Urinary bladder (tissue), 4 donors: ENCODE data around the gene LAMC3. TPM values are rescaled to one million over a fixed set of nuclear protein-coding genes. Genes with fewer than 3 reads are reported as not detected.

ENCODE experiments used
- DNase-seq: peaks from one replicate; pipeline ENCODE4 v3.0.0-alpha.2; 2015; ENCODE audit errors: extremely low spot score
- H3K27ac ChIP-seq: one replicate; pipeline ENCODE4 v1.5.1; 2013; ENCODE audit warnings: low read depth, mild to moderate bottlenecking, moderate library complexity
- H3K36me3 ChIP-seq: one replicate; pipeline ENCODE4 v1.6.1; 2013; ENCODE audit warnings: mild to moderate bottlenecking, moderate library complexity; ENCODE audit not compliant: insufficient read depth
- H3K4me1 ChIP-seq: one replicate; pipeline ENCODE4 v1.6.1; 2013; ENCODE audit warnings: mild to moderate bottlenecking, moderate library complexity; ENCODE audit not compliant: insufficient read depth
- H3K4me3 ChIP-seq: one replicate; pipeline ENCODE4 v1.5.1; 2013; ENCODE audit warnings: low read depth, low read length
- WGBS: extraction: QIAGEN DNeasy Blood & Tissue Kit; methylation state at CpG from one replicate; pipeline ENCODE4 v1.1.7; 2013; 5-methylcytosine and 5-hydroxymethylcytosine counted together
- polyA plus RNA-seq: library from polyadenylated mRNA; stranded (reverse); fragments of 200-250 nt; gene quantifications from one replicate; pipeline ENCODE4 v1.2.3, GENCODE V29; 2013
- total RNA-seq: library from RNA; depleted of rRNA; stranded (reverse); fragments of >200 nt; gene quantifications from one replicate; pipeline ENCODE4 v1.2.3, GENCODE V29; 2014
- donor health status: healthy with polysubstance abuse.
- donor health status: healthy.

Gene LAMC3
- total and polyA plus RNA-seq, 2 donors = 12.2 to 37.1 TPM

GRCh38 chr9:131076347-131077195 is 67.6 kb downstream of the LAMC3 start:
- Histone ChIP-seq H3K4me1 (no peaks in the 10 kb centered on the region), H3K27ac (no peak overlapping the region), H3K36me3 (no peaks in the 10 kb centered on the region), H3K4me3 (no peak overlapping the region)
- 81% methylated on average over 15 of the region's 15 CpGs for WGBS
- no peak for DNase-seq

- no peak for DNase-seq
- WGBS = 87% methylated on average over 17 of the region's 17 CpGs
- H3K27ac ChIP-seq = no peak overlapping the region
- no peaks in the 10 kb centered on the region for H3K4me1 ChIP-seq
- H3K36me3 ChIP-seq = no peaks in the 10 kb centered on the region
- H3K4me3 ChIP-seq = no peak overlapping the region
Observed at GRCh38 chr9:131078427-131079366, 69.7 kb downstream of the LAMC3 start.

DNA sequence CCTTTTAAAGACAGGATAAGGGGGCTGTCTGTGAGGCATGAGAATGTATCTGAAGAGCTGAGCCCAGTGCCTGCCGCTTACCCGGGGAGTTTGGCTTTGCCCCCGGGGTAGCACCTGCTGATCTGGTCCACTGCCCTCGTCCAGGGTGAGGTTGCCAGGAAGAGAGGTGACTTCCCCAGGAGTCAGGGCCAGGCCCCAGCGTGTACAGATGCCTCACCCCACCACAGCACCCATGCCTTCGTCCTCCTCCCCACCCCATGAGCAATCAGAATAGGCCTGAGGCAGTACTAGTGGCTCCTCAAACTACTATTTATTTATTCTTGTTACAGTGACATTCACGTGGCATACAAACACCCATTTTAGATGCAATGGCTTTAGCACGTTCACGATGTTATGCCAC is 71.6 kb downstream of the LAMC3 start:
- Histone ChIP-seq H3K4me1 (no peaks in the 10 kb centered on the region), H3K27ac (no peak overlapping the region), H3K4me3 (no peak overlapping the region), H3K36me3 (no peaks in the 10 kb centered on the region)
- 84% methylated on average over 9 of the region's 9 CpGs for WGBS
- DNase-seq = no peak

DNA sequence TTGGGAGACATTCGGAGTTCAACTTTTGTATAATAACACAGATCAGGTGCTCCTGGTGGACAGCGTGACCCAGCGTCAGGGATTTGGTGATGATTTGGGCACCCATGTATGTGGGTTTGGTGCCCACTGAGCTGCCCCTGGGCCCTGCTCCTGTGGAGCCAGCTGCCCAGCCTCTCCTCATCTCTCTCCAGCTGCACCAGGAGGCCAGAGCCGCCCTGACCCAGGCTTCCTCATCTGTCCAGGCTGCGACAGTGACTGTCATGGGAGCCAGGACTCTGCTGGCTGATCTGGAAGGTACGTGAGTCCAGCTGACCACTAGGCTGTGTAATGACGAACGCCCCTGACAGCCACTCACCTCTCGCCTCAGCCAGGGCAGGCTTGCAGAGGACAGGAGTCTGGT is 72.9 kb downstream of the LAMC3 start:
- no peak for DNase-seq
- Histone ChIP-seq H3K4me3 (no peak overlapping the region), H3K27ac (no peak overlapping the region), H3K36me3 (no peaks in the 10 kb centered on the region), H3K4me1 (no peaks in the 10 kb centered on the region)
- WGBS = 91% methylated on average over 9 of the region's 9 CpGs

DNA sequence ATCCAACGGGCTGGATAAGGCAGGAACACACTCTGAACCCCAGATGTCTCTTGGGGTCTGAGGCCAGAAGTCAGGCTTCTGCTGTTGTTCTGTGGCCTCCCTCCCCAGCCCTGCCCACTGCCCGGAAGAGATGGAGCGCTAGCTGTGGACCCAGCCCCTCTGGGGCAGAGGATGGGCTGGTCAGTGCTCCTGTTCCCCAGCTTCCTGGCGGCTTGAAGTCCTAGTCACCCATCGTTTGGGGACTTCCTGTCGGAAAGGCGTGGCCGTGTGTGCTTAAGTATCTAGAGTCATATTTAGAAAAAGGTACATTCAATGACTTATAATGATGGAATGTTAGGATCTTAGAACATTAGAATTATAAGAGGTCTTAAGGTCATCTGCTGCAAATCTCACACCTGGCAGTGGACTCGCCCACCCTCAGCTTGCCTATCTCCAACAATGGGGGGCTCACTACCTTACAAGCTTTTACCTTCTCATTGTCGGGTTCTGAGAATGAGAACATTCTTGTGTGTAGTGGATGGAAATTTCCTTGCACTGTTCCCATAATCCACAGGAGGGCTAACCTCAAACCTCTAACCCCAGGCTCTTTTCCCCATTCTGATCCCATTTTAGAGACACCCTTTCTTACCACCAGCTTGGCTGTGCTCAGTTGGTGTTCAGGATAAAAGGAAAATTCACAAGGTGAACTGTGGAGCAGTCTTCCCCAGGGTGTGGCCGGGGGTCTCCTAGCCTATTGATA is 74.0 kb downstream of the LAMC3 start:
- no peak overlapping the region for H3K27ac ChIP-seq
- WGBS = 62% methylated on average over 11 of the region's 11 CpGs
- H3K4me3 ChIP-seq = no peak overlapping the region
- no peak for DNase-seq
- H3K4me1 ChIP-seq = no peaks in the 10 kb centered on the region
- no peaks in the 10 kb centered on the region for H3K36me3 ChIP-seq

DNA sequence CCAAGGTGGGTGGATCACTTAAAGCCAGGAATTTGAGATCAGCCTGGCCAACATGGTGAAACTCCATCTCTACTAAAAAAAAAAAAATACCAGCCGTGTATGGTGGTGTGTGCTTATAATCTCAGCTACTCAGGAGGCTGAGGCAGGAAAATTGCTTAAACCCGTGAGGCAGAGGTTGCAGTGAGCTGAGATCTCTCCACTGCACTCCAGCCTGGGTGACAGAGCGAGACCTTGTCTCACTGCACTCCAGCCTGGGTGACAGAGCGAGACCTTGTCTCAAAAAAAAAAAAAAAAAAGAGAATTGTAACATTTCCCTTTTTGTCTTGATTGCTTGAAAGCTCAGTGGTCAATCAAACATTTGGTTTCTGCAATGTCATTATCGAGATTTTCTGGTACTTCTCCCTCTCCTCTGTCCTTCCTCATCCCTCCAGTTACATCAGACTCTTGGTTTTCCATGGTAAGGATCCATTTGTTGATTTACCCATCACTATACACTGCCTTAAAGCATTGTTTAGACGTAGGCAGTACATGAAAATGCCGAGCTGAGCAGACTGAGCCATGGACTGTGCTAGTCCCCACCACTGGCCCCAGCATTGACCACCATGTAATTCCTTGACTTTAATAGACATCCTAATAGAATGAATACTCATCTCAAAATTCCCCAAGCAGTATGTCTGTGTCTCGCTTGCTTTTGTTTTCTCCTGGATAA is 75.8 kb downstream of the LAMC3 start:
- WGBS = 84% methylated on average over 8 of the region's 8 CpGs

DNA sequence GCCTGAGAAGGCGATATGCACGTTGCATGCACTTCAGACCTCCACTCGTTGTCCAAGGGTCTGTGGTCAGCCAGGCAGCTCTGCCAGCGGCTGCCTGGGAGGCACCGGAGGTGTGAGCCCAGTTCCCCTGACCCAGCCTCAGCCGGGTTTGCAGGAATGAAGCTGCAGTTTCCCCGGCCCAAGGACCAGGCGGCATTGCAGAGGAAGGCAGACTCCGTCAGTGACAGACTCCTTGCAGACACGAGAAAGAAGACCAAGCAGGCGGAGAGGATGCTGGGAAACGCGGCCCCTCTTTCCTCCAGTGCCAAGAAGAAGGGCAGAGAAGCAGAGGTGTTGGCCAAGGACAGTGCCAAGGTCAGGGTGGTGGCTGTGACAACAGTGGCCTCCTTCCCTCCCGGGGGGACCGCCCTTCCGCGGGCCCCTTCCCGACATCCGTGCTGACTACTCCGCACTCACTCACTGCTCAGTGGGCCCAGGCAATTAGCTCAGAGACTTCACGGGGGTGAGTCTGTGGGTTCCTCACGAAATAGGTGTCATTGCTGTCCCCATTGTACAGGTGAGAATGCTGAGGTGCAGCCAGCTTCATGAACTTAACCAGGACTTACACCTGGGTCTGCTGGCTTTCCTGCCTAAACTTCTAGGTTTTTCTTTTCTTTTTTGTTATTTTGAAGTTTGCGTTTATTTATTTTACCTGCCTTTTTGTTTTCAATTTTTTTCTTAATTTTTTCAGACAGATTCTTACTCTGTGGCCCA is 76.6 kb downstream of the LAMC3 start:
- Histone ChIP-seq H3K27ac (no peak overlapping the region), H3K36me3 (no peaks in the 10 kb centered on the region), H3K4me1 (no peaks in the 10 kb centered on the region), H3K4me3 (no peak overlapping the region)
- 76% methylated on average over 23 of the region's 23 CpGs for WGBS
- DNase-seq = no peak

More for the DNA sequence above, 75.8 kb downstream of the LAMC3 start:
- no peak overlapping the region for H3K27ac ChIP-seq
- DNase-seq = no peak
- H3K4me3 ChIP-seq = no peak overlapping the region
- H3K36me3 ChIP-seq = no peaks in the 10 kb centered on the region
- H3K4me1 ChIP-seq = no peaks in the 10 kb centered on the region

DNA sequence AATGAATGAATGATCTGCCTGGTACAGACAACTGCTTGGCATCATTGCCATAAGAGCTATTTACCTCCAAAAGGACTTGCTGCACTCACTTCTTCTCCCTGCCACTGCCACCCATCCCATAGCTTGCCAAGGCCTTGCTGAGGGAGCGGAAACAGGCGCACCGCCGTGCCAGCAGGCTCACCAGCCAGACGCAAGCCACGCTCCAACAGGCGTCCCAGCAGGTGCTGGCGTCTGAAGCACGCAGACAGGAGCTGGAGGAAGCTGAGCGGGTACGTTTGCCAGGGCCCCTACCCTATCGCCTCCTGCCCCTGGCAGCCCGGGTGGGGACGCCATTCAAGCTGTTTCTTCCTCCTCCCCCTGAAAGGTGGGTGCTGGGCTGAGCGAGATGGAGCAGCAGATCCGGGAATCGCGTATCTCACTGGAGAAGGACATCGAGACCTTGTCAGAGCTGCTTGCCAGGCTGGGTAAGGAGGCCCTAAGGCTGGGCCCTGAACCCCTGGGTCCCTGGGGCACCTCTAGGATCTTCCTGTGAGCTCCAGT is 78.5 kb downstream of the LAMC3 start:
- Histone ChIP-seq H3K4me1 (no peaks in the 10 kb centered on the region), H3K36me3 (no peaks in the 10 kb centered on the region), H3K27ac (no peak overlapping the region), H3K4me3 (no peak overlapping the region)
- 90% methylated on average over 19 of the region's 19 CpGs for WGBS
- DNase-seq = no peak

- WGBS = 86% methylated on average over 13 of the region's 13 CpGs
- H3K4me3 ChIP-seq = no peak overlapping the region
- H3K27ac ChIP-seq = no peak overlapping the region
- H3K4me1 ChIP-seq = no peaks in the 10 kb centered on the region
- no peaks in the 10 kb centered on the region for H3K36me3 ChIP-seq
- DNase-seq = no peak
Observed at GRCh38 chr9:131090025-131090787, 81.2 kb downstream of the LAMC3 start.

GRCh38 chr9:131091352-131091992 is 82.5 kb downstream of the LAMC3 start:
- no peak for DNase-seq
- no peaks in the 10 kb centered on the region for H3K4me1 ChIP-seq
- H3K27ac ChIP-seq = no peak overlapping the region
- 88% methylated on average over 19 of the region's 19 CpGs for WGBS
- H3K36me3 ChIP-seq = no peaks in the 10 kb centered on the region
- no peak overlapping the region for H3K4me3 ChIP-seq

DNA sequence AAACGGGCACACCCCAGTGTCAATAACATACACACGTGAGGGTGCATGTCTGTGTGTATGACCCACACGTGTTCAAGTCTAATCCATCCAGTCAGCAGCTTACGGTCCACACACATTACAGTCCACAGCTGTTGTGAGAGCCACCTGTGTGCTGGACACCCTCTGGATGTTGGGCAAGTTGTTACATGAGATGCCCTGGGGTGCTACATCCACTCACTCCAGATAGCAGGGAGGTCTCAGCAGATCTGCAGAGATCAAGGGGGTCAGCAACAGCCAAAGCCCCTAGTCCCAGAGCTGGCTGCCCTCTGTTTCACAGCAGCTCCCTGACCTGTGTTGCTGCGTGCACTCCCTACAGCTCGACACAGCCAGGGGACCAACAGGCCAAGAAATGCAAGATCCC is 83.1 kb downstream of the LAMC3 start:
- H3K27ac ChIP-seq = no peak overlapping the region
- 75% methylated on average over 6 of the region's 6 CpGs for WGBS
- H3K4me1 ChIP-seq = no peaks in the 10 kb centered on the region
- DNase-seq = no peak
- H3K36me3 ChIP-seq = no peaks in the 10 kb centered on the region
- H3K4me3 ChIP-seq = no peak overlapping the region
